GM12865 (cell line): ENCODE results near the gene HAUS8.

ENCODE experiments used
- DNase-seq: peaks from one replicate; pipeline ENCODE4 v3.0.0; 2010; ENCODE audit warnings: low read depth
- H3K4me3 ChIP-seq: 2 replicates; pipeline ENCODE4 v1.5.1; 2011; ENCODE audit warnings: mild to moderate bottlenecking, low read depth, low read length, control low read depth
- CTCF ChIP-seq: IDR thresholded peaks from 2 replicates; pipeline ENCODE4 v1.5.1; 2011; ENCODE audit warnings: low read length, control low read depth, low read depth, inconsistent platforms; ENCODE audit not compliant: insufficient read depth; ENCODE audit errors: missing control alignments

The HAUS8 gene

GRCh38 chr19:17061205-17061604 lies 14.0 kb downstream of the HAUS8 start:
- TF ChIP-seq CTCF = no peak
- no peak overlapping the region for H3K4me3 ChIP-seq
- DNase-seq = no peak

GRCh38 chr19:17060802-17061201 lies 14.4 kb downstream of the HAUS8 start:
- no peak overlapping the region for H3K4me3 ChIP-seq
- no peak for TF ChIP-seq CTCF
- DNase-seq = no peak

GRCh38 chr19:17058236-17058635 lies 17.0 kb downstream of the HAUS8 start:
- no peak for TF ChIP-seq CTCF
- DNase-seq = no peak
- no peak overlapping the region for H3K4me3 ChIP-seq

GRCh38 chr19:17055636-17056035 lies 19.6 kb downstream of the HAUS8 start:
- no peak for DNase-seq
- no peak for TF ChIP-seq CTCF

GRCh38 chr19:17054746-17055145 lies 20.5 kb downstream of the HAUS8 start:
- DNase-seq = no peak
- H3K4me3 ChIP-seq = no peak overlapping the region
- TF ChIP-seq CTCF = no peak

More at GRCh38 chr19:17055636-17056035, 19.6 kb downstream of the HAUS8 start:
- no peak overlapping the region for H3K4me3 ChIP-seq

GRCh38 chr19:17052439-17052838 lies 22.8 kb downstream of the HAUS8 start:
- TF ChIP-seq CTCF = peak; percentile 43
- peak; percentile 46 for DNase-seq
- no peak overlapping the region for H3K4me3 ChIP-seq

- H3K4me3 ChIP-seq = no peak overlapping the region
- TF ChIP-seq CTCF = no peak
- no peak for DNase-seq
Measured at GRCh38 chr19:17049711-17050280, 25.5 kb downstream of the HAUS8 start.
